Measurements from ENCODE around the gene HBG1. TPM values are rescaled to one million over a fixed set of nuclear protein-coding genes. Genes with fewer than 3 reads are reported as not detected.

Gene HBG1
- total and polyA plus RNA-seq, 2 donors (not counting 3 experiments of a cell fraction or from before 2014, with no cell fraction given): 0.72 TPM; not detected in 1

- Histone ChIP-seq H3K36me3 (ENCODE audit: control insufficient read depth in 2 of 2, extremely low read depth in 1 of 2, insufficient read depth in 2 of 2, low read length in 2 of 2) (no peaks in the 10 kb centered on the region), H4K20me1 (replicated peaks; ENCODE audit: control insufficient read depth, extremely low read depth, insufficient read depth, low read length) (no peaks in the 10 kb centered on the region), H3K4me2 (ENCODE audit: insufficient read depth, low read length) (no peak overlapping the region), H3K79me2 (ENCODE audit: control insufficient read depth, insufficient read depth, low read length) (no peaks in the 10 kb centered on the region), H3K9me1 (replicated peaks; ENCODE audit: control insufficient read depth, extremely low read depth, insufficient read depth, low read length) (no peaks in the 10 kb centered on the region), H3K27me3 (ENCODE audit: control insufficient read depth in 2 of 2, insufficient read depth in 2 of 2, low read length in 2 of 2) (no peaks in the 10 kb centered on the region), H3K9me3 (replicated peaks; ENCODE audit: control insufficient read depth, insufficient read depth, low read length) (no peaks in the 10 kb centered on the region), H3K4me1 (ENCODE audit: control insufficient read depth, extremely low read depth, insufficient read depth, low read length) (no peaks in the 10 kb centered on the region), H2AFZ (ENCODE audit: low read depth, low read length) (no peak overlapping the region), H3K9ac (replicated peaks; ENCODE audit: extremely low read depth, insufficient read depth, low read length) (no peak overlapping the region), H3K27ac (ENCODE audit: insufficient read depth, low read depth, low read length) (no peak overlapping the region), H3K4me3 (replicated peaks in 1 of 3; ENCODE audit: insufficient read depth in 1 of 3, low read depth in 1 of 3, low read length in 3 of 3) (no peak overlapping the region)
- TF ChIP-seq MYC (IDR thresholded peaks at IDR 0.05; ENCODE audit: low read depth, low read length): no peak
- no peak for TF ChIP-seq EZH2 (IDR thresholded peaks at IDR 0.05; ENCODE audit: borderline replicate concordance, low read depth, low read length, severe bottlenecking)
- TF ChIP-seq, protein P1, sequence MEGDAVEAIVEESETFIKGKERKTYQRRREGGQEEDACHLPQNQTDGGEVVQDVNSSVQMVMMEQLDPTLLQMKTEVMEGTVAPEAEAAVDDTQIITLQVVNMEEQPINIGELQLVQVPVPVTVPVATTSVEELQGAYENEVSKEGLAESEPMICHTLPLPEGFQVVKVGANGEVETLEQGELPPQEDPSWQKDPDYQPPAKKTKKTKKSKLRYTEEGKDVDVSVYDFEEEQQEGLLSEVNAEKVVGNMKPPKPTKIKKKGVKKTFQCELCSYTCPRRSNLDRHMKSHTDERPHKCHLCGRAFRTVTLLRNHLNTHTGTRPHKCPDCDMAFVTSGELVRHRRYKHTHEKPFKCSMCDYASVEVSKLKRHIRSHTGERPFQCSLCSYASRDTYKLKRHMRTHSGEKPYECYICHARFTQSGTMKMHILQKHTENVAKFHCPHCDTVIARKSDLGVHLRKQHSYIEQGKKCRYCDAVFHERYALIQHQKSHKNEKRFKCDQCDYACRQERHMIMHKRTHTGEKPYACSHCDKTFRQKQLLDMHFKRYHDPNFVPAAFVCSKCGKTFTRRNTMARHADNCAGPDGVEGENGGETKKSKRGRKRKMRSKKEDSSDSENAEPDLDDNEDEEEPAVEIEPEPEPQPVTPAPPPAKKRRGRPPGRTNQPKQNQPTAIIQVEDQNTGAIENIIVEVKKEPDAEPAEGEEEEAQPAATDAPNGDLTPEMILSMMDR (IDR thresholded peaks at IDR 0.05; ENCODE audit: extremely low read depth in 1 of 2, insufficient read depth in 1 of 2, low read depth in 1 of 2, low read length in 2 of 2): no peak
- no peak for TF ChIP-seq POLR2AphosphoS5 (IDR thresholded peaks at IDR 0.05; ENCODE audit: insufficient read depth, low read depth, low read length)
- no peak for TF ChIP-seq GATA2 (IDR thresholded peaks at IDR 0.05; ENCODE audit: insufficient read depth, insufficient read length, low read depth, low read length)
- TF ChIP-seq FOS (IDR thresholded peaks at IDR 0.05; ENCODE audit: borderline replicate concordance, insufficient read depth, low read length): no peak
- TF ChIP-seq, protein P2, sequence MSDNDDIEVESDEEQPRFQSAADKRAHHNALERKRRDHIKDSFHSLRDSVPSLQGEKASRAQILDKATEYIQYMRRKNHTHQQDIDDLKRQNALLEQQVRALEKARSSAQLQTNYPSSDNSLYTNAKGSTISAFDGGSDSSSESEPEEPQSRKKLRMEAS (IDR thresholded peaks at IDR 0.05; ENCODE audit: insufficient read depth, insufficient read length): no peak
- no peak for TF ChIP-seq JUN (IDR thresholded peaks at IDR 0.05; ENCODE audit: borderline replicate concordance, insufficient read depth, insufficient read length, low read depth)
- TF ChIP-seq POLR2A (IDR thresholded peaks at IDR 0.05; ENCODE audit: low read depth, low read length): no peak
- CTCF ChIA-PET: no interaction called here
- dilution Hi-C loops (cut with MboI; ENCODE audit: extremely low pct_ligation_motif_present, low sequenced_read_pairs): no loop called here
- no peak for DNase-seq (ENCODE audit: low read depth, low spot score)
- POLR2A ChIA-PET: no interaction called here
- intact Hi-C loops (cut with micrococcal nuclease): no loop called here
- BruUV-seq (replicated peaks): no TSS peak
- no peak for FAIRE-seq
Observed at GRCh38 chr11:5227681-5228080, 22.0 kb downstream of the HBG1 start.

Measured in endothelial cell of umbilical vein (primary cell).